Vagina (tissue), 2 donors: ENCODE data around the gene PLK5.

Source experiments
- POLR2A ChIP-seq, 2 donors: fragments of 450-650 bp; IDR thresholded peaks; one replicate each; pipeline ENCODE4 v1.6.1; 2017; ENCODE audit warnings: antibody characterized with exemption in 2 of 2, mild to moderate bottlenecking in 2 of 2, moderate library complexity in 2 of 2
- TF ChIP-seq, protein P1 (sequence below), 3 experiments: fragments of 450-650 bp in 2 of 3; fragments of 200-600 bp in 1 of 3; sonication (generic) in 1 of 3; IDR thresholded peaks; one replicate each; pipeline ENCODE4 v1.5.1; 2017 to 2019; ENCODE audit warnings: antibody characterized with exemption in 3 of 3, mild to moderate bottlenecking in 2 of 3, moderate library complexity in 2 of 3

DNA sequence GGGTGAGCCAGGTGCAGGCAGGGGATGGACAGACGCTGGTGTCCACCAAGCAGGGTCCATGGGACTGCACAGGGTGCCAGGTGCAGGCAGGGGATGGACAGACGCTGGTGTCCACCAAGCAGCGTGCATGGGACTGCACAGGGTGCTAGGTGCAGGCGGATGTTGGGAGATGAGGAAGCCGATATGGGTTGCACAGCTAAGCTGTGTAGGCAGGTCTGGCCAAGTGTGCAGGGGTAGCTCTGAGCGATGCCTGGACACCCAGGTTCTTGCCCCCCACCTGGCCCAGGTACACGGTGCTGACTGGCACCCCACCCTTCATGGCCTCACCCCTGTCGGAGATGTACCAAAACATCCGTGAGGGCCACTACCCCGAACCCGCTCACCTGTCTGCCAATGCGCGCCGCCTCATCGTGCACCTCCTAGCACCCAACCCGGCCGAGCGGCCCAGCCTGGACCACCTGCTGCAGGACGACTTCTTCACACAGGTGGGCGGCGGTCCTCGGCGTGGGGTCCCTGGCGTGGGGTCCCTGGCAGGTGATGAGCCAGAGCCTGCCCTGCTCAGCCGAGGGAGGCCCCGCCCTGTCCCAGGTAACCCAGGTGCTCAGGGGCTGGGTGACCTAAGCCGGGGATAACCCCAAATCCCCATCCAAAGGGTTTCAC lies 3.9 kb downstream of the PLK5 start:
- TF ChIP-seq, protein P1, sequence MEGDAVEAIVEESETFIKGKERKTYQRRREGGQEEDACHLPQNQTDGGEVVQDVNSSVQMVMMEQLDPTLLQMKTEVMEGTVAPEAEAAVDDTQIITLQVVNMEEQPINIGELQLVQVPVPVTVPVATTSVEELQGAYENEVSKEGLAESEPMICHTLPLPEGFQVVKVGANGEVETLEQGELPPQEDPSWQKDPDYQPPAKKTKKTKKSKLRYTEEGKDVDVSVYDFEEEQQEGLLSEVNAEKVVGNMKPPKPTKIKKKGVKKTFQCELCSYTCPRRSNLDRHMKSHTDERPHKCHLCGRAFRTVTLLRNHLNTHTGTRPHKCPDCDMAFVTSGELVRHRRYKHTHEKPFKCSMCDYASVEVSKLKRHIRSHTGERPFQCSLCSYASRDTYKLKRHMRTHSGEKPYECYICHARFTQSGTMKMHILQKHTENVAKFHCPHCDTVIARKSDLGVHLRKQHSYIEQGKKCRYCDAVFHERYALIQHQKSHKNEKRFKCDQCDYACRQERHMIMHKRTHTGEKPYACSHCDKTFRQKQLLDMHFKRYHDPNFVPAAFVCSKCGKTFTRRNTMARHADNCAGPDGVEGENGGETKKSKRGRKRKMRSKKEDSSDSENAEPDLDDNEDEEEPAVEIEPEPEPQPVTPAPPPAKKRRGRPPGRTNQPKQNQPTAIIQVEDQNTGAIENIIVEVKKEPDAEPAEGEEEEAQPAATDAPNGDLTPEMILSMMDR (IDR thresholded peaks at IDR 0.05) = no peak
- no peak for TF ChIP-seq POLR2A (IDR thresholded peaks at IDR 0.05)
